ENCODE results near the gene RAB43. TPM values are rescaled to one million over a fixed set of nuclear protein-coding genes. Genes with fewer than 3 reads are reported as not detected.

RAB43 gene
- polyA plus RNA-seq, 2 of the 4 experiments (the other 2 are of a cell fraction): 1.6 to 2.9 TPM

DNA sequence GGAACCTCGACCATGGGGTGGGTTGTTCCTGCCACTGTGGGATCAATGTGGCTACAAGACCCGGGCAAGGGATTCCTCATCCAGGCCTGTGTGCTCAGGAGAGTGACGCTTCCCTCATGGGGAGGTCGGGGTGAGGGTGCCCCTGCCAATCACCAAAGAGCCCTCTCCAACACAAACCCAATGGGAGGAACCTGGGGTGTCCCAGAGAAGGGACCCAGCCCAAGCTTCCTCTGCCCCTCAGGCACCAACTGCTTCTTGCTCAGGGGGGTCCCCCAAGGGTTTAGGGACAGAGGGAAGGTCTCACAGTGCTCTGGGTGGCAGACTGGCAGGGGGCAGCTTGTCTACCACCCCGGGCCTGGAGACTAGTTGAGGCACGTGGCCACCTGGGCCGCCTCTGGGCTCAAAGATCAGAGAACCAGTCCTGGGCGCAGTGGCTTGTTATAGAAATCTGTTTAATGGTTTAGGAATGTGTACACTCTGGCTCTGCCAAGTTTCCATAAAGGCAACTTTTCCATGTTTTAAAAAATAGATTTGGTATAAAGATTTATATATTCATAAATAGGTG is 34.4 kb downstream of the RAB43 start:
- 92% methylated on average over 5 of the region's 8 CpGs for WGBS (ENCODE audit: missing lambda C conversion rate)
- Histone ChIP-seq H3K4me2 (no peak overlapping the region), H3K4me3 (no peak overlapping the region), H3K9me3 (no peaks in the 10 kb centered on the region), H3K27ac (no peak overlapping the region), H3K4me1 (no peaks in the 10 kb centered on the region)
- no peak for FAIRE-seq
- TF ChIP-seq PBX3 (IDR thresholded peaks at IDR 0.05) (no peak), ZSCAN20 (CRISPR knock-in tag; IDR thresholded peaks at IDR 0.05) (no peak), HOXB13 (CRISPR knock-in tag; IDR thresholded peaks at IDR 0.05; ENCODE audit: low read depth) (no peak), ZC3H11A (IDR thresholded peaks at IDR 0.05) (no peak), HOXA7 (CRISPR knock-in tag; IDR thresholded peaks at IDR 0.05) (no peak), MYC (IDR thresholded peaks at IDR 0.05; ENCODE audit: borderline replicate concordance, low read length) (no peak), RCOR1 (IDR thresholded peaks at IDR 0.05; ENCODE audit: low read depth, low read length) (no peak), TFCP2L1 (CRISPR knock-in tag; IDR thresholded peaks at IDR 0.05) (no peak), SMC3 (IDR thresholded peaks at IDR 0.05) (no peak), CHD4 (IDR thresholded peaks at IDR 0.05; ENCODE audit: borderline replicate concordance) (no peak), E2F6 (IDR thresholded peaks at IDR 0.05; ENCODE audit: borderline replicate concordance, low read depth) (no peak), FOXS1 (CRISPR knock-in tag; IDR thresholded peaks at IDR 0.05) (no peak), KDM5A (IDR thresholded peaks at IDR 0.05) (no peak), MAFK (IDR thresholded peaks at IDR 0.05; ENCODE audit: partially characterized antibody) (no peak), NFE2L2 (conservative IDR thresholded peaks at IDR 0.05; ENCODE audit: low read length) (no peak), CEBPB (IDR thresholded peaks at IDR 0.05) (no peak), TP53 (CRISPR knock-in tag; IDR thresholded peaks at IDR 0.05) (no peak), USF2 (IDR thresholded peaks at IDR 0.05) (no peak), GATA3 (IDR thresholded peaks at IDR 0.05; ENCODE audit: borderline replicate concordance) (no peak), ZFP36 (IDR thresholded peaks at IDR 0.05; ENCODE audit: borderline replicate concordance, partially characterized antibody) (no peak)
- no peak for DNase-seq (ENCODE audit: low read depth in 1 of 2, low spot score in 1 of 2)
- POLR2A ChIA-PET: no interaction called here
- CTCF ChIA-PET: interaction anchor here (2.7 kb wide), 1 partner anchor 34 kb away, joined by 10 read pairs; no protein-coding TSS in a partner anchor
- ATAC-seq: no peak

- no peak for TF ChIP-seq RNF2 (IDR thresholded peaks at IDR 0.05; ENCODE audit: borderline replicate concordance, low read depth)
- no peak for TF ChIP-seq HDAC2 (IDR thresholded peaks at IDR 0.05)
- TF ChIP-seq HOXB13 (CRISPR knock-in tag; IDR thresholded peaks at IDR 0.05; ENCODE audit: low read depth): no peak
- no peak for TF ChIP-seq EP300 (IDR thresholded peaks at IDR 0.05)
- TF ChIP-seq EHMT2 (IDR thresholded peaks at IDR 0.05; ENCODE audit: low read depth): no peak
- TF ChIP-seq GATA3 (IDR thresholded peaks at IDR 0.05; ENCODE audit: borderline replicate concordance): no peak
- no peak for TF ChIP-seq ZNF302 (CRISPR knock-in tag; IDR thresholded peaks at IDR 0.05)
- TF ChIP-seq ATOH8 (CRISPR knock-in tag; IDR thresholded peaks at IDR 0.05; ENCODE audit: low read depth): no peak
- TF ChIP-seq CEBPB (IDR thresholded peaks at IDR 0.05): no peak
- no peak overlapping the region for H3K4me2 ChIP-seq
- no peaks in the 10 kb centered on the region for H3K9me3 ChIP-seq
- ChIA-PET CTCF (interaction anchor here (2.7 kb wide), 1 partner anchor 32 kb away, joined by 10 read pairs; no protein-coding TSS in a partner anchor), POLR2A (no interaction called here)
- FAIRE-seq: no peak
- H3K27ac ChIP-seq: no peak overlapping the region
- no peak overlapping the region for H3K4me3 ChIP-seq
- no peaks in the 10 kb centered on the region for H3K4me1 ChIP-seq
- 62% methylated on average over 2 of the region's 4 CpGs for WGBS (ENCODE audit: missing lambda C conversion rate)
- ATAC-seq: no peak
- no peak for DNase-seq (ENCODE audit: low read depth in 1 of 2, low spot score in 1 of 2)
Observed at GRCh38 chr3:129085818-129086217, 35.8 kb downstream of the RAB43 start.
